GM12875 (cell line): ENCODE data around the gene BICRA.

Experiments
- H3K4me3 ChIP-seq: one replicate; pipeline ENCODE4 v1.5.1; 2011; ENCODE audit warnings: low read depth, low read length, control low read depth
- CTCF ChIP-seq: IDR thresholded peaks from 2 replicates; pipeline ENCODE4 v1.5.1; 2011; ENCODE audit warnings: low read depth, mild to moderate bottlenecking, control low read depth, inconsistent platforms, low read length, moderate library complexity, borderline replicate concordance; ENCODE audit not compliant: insufficient read depth

The BICRA gene

GRCh38 chr19:47603706-47604565 is 5.0 kb upstream of the BICRA start:
- TF ChIP-seq CTCF = no peak
- H3K4me3 ChIP-seq = no peak overlapping the region

- H3K4me3 ChIP-seq = peak overlapping the region; percentile 91
- TF ChIP-seq CTCF = no peak
Observed at GRCh38 chr19:47607564-47608073, 1.3 kb upstream of the BICRA start.

GRCh38 chr19:47608074-47608918 is 638 bp upstream of the BICRA start:
- peak; percentile 33; the same call in 1 of the 2 replicates for TF ChIP-seq CTCF
- peak overlapping the region; percentile 91 for H3K4me3 ChIP-seq

GRCh38 chr19:47609906-47610894 is 1.3 kb downstream of the BICRA start:
- peak overlapping the region; percentile 73 for H3K4me3 ChIP-seq

GRCh38 chr19:47610902-47611301 is 2.0 kb downstream of the BICRA start:
- no peak overlapping the region for H3K4me3 ChIP-seq

More at GRCh38 chr19:47609906-47610894, 1.3 kb downstream of the BICRA start:
- no peak for TF ChIP-seq CTCF

More at GRCh38 chr19:47610902-47611301, 2.0 kb downstream of the BICRA start:
- no peak for TF ChIP-seq CTCF
